Astrocyte of the cerebellum (primary cell): Measurements from ENCODE around the gene RANBP1.

Experiments
- DNase-seq: peaks from one replicate; pipeline ENCODE4 v3.0.0-alpha.2; 2011; ENCODE audit warnings: low read depth
- H3K4me3 ChIP-seq: 2 replicates; pipeline ENCODE4 v1.5.1; 2011; ENCODE audit warnings: mild to moderate bottlenecking, low read depth, low read length, moderate library complexity
- CTCF ChIP-seq: IDR thresholded peaks from 2 replicates; pipeline ENCODE4 v1.5.1; 2012; ENCODE audit warnings: low read length, low read depth, moderate library complexity, mild to moderate bottlenecking; ENCODE audit errors: missing control alignments
- in situ Hi-C: cut with HindIII; loops from 2 replicates; pipeline ENCODE4 v1.10.0; 2017; ENCODE audit warnings: low sequenced_read_pairs

Gene RANBP1

DNA sequence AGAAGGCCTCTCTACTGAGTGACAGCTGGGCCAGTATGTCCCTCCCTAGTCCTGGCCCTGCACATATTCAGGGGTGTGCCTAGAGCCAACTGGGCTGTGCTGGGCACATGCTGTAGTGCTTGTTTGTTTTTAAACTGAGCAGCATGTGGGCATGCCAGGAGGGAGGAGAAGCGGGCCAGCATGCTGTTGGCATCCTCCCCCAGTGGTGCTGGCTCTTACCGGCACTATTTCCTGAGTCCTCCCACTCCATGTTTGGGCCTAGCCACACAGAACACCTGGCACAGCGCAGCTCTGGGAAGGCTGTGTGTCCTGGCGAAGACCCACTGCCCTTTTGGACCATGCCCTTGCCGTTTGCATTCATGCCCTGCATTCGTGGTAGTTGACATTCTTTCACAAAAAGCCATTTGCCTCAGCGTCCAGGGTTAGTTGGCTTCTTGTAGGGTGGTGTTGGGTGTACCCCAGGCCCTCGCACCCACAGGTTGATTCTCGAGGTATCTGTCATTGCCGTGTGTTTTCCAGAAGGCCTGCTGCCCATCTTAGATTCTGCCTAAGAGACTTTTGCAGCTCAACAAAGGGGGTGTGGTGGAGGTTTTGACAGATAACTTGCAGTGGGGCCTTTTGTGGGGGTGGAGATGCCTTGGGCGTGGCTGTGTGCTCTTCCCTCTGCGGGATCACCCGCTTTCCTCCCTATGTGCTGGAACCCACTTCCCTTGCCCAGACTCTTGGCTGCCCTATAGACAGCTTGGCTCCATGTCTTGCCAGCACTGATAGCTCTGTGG, 22.3 kb upstream of the RANBP1 start:
- no peak overlapping the region for H3K4me3 ChIP-seq
- TF ChIP-seq CTCF = no peak
- DNase-seq = no peak
- in situ Hi-C loops = no loop called here

- no peak overlapping the region for H3K4me3 ChIP-seq
- no peak for TF ChIP-seq CTCF
- no peak for DNase-seq
- in situ Hi-C loops = no loop called here
These were observed 21.6 kb upstream of the RANBP1 start for GRCh38 chr22:20094197-20094807.

DNA sequence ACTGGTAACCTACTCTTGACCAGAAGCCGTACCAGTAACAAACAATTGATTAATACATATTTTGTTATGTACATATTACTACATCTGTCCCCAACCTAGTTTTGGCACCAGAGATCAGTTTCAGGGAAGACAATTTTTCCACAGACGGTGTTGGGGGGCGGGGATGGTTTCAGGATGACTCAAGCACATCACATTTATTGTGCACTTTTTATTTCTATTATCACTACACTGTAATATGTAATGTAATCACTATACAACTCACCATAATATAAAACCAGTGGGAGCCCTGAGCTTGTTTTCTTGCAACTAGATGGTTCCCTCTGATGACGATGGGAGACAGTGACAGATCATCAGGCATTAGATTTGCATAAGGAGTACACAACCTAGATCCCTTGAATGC, 20.4 kb upstream of the RANBP1 start:
- TF ChIP-seq CTCF = no peak
- no peak overlapping the region for H3K4me3 ChIP-seq
- DNase-seq = no peak
- in situ Hi-C loops = no loop called here

- in situ Hi-C loops = no loop called here
- DNase-seq = no peak
- no peak overlapping the region for H3K4me3 ChIP-seq
- TF ChIP-seq CTCF = no peak
These were observed 19.1 kb upstream of the RANBP1 start for GRCh38 chr22:20096574-20097420.

GRCh38 chr22:20099099-20099711, 16.7 kb upstream of the RANBP1 start:
- no peak for TF ChIP-seq CTCF
- no peak overlapping the region for H3K4me3 ChIP-seq
- in situ Hi-C loops = no loop called here
- DNase-seq = no peak

DNA sequence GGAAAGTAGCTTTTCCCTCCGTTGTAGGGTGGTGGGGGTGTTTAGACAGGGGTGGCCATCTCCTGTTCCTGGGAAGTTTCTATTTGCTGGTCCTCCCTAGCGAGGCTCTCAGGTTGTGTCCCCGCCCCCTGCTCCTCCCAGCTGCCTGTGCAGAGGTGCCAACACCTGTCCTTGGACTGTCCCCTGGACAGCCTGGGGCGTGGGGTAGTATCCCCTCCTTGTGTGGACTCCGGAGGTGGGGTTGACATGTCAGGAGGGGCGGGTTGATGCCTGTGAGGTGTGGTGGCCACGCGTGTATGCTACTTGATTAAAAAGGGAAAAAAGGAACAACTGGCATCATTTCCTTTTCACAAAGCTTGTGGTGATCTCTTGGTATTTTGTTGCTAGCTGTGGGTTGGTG, 14.3 kb upstream of the RANBP1 start:
- TF ChIP-seq CTCF = no peak
- in situ Hi-C loops = no loop called here
- H3K4me3 ChIP-seq = no peak overlapping the region
- DNase-seq = no peak
